Activated naive CD4-positive, alpha-beta T cell treated with anti-CD3 and anti-CD28 coated beads, Interleukin-2, amount 50 U/mL, for 24 hours (primary cell): ENCODE results near the gene CDH15.
"Not testable (repeated sequence)": the region's sequence is repeated elsewhere in the genome, so short reads cannot be mapped to it uniquely, and the experiment has no call there.

Experiments
- H3K27ac Mint-ChIP-seq: one replicate; pipeline ENCODE4 v1.8.0; 2021; ENCODE audit warnings: mild to moderate bottlenecking, mixed read lengths
- H3K27me3 Mint-ChIP-seq: one replicate; pipeline ENCODE4 v1.8.0; 2021; ENCODE audit warnings: mixed read lengths
- H3K36me3 Mint-ChIP-seq: one replicate; pipeline ENCODE4 v1.8.0; 2021; ENCODE audit warnings: mixed read lengths
- H3K4me1 Mint-ChIP-seq: one replicate; pipeline ENCODE4 v1.8.0; 2021; ENCODE audit warnings: mixed read lengths
- H3K4me3 Mint-ChIP-seq: one replicate; pipeline ENCODE4 v1.8.0; 2021; ENCODE audit warnings: mild to moderate bottlenecking, mixed read lengths
- H3K9me3 Mint-ChIP-seq: one replicate; pipeline ENCODE4 v1.8.0; 2021; ENCODE audit warnings: mixed read lengths

Gene CDH15

GRCh38 chr16:89184933-89185794 lies 13.6 kb downstream of the CDH15 start:
- Mint-ChIP-seq H3K4me3 (no peak overlapping the region), H3K27me3 (no peaks in the 10 kb centered on the region), H3K9me3 (no peaks in the 10 kb centered on the region), H3K4me1 (peaks cover 8% of the 10 kb centered on the region), H3K36me3 (no peaks in the 10 kb centered on the region), H3K27ac (no peak overlapping the region)

DNA sequence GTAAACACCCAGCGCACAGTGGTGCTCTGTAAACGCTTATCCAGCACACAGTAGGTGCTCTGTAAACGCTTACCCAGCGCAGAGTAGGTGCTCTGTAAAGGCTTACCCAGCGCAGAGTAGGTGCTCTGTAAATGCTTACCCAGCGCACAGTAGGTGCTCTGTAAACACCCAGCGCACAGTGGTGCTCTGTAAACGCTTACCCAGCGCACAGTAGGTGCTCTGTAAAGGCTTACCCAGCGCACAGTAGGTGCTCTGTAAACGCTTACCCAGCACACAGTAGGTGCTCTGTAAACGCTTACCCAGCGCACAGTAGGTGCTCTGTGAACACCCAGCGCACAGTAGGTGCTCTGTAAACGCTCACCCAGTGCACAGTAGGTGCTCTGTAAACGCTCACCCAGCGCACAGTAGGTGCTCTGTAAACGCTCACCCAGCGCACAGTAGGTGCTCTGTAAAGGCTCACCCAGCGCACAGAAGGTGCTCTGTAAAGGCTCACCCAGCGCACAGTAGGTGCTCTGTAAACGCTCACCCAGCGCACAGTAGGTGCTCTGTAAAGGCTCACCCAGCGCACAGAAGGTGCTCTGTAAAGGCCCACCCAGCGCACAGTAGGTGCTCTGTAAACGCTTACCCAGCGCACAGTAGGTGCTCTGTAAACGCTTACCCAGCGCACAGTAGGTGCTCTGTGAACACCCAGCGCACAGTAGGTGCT lies 14.5 kb downstream of the CDH15 start:
- not testable (repeated sequence) for H3K27me3 Mint-ChIP-seq, H3K4me3 Mint-ChIP-seq, H3K27ac Mint-ChIP-seq, H3K9me3 Mint-ChIP-seq, H3K36me3 Mint-ChIP-seq
- H3K4me1 Mint-ChIP-seq, result peaks cover 10% of the 10 kb centered on the region

GRCh38 chr16:89186593-89187031 lies 15.1 kb downstream of the CDH15 start:
- H3K4me3 Mint-ChIP-seq, H3K9me3 Mint-ChIP-seq, H3K36me3 Mint-ChIP-seq, H3K27me3 Mint-ChIP-seq, H3K27ac Mint-ChIP-seq, H3K4me1 Mint-ChIP-seq: not testable (repeated sequence)

- Mint-ChIP-seq H3K4me3 (no peak overlapping the region), H3K36me3 (no peaks in the 10 kb centered on the region), H3K27me3 (no peaks in the 10 kb centered on the region)
Measured at GRCh38 chr16:89187032-89187769, 15.7 kb downstream of the CDH15 start.

DNA sequence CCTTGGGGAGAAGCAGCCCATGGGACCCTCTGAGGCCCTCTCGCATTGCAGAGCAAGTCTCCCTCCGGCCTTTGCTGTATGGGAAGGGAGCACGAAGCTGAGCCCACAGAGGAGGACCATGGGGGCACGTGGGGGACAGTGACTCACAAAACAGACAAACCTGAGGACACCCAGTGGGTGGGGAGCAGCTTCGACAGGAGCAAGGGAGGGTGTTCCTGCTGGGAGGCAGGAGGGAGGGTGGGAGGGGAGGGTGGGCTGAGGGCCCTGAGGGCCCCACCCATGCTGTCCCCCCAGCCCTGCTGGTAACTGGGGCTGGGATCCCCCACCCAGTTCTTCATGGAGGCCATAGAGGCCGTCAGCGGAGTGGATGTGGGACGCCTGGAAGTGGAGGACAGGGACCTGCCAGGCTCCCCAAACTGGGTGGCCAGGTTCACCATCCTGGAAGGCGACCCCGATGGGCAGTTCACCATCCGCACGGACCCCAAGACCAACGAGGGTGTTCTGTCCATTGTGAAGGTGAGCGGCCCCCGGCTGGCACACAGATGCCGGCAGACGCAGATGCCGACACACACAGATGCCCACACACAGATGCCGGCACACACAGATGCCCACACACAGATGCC lies 16.3 kb downstream of the CDH15 start:
- H3K4me3 Mint-ChIP-seq, result no peak overlapping the region
- no peaks in the 10 kb centered on the region for H3K36me3 Mint-ChIP-seq
- peaks cover 4% of the 10 kb centered on the region for H3K4me1 Mint-ChIP-seq
- no peaks in the 10 kb centered on the region for H3K27me3 Mint-ChIP-seq
- H3K9me3 Mint-ChIP-seq, result no peaks in the 10 kb centered on the region
- peak overlapping the region; percentile 73 for H3K27ac Mint-ChIP-seq

More at GRCh38 chr16:89187032-89187769, 15.7 kb downstream of the CDH15 start:
- peaks cover 8% of the 10 kb centered on the region for H3K4me1 Mint-ChIP-seq
- no peaks in the 10 kb centered on the region for H3K9me3 Mint-ChIP-seq
- peak overlapping the region; percentile 73 for H3K27ac Mint-ChIP-seq

- not testable (repeated sequence) for H3K36me3 Mint-ChIP-seq, H3K27me3 Mint-ChIP-seq, H3K4me3 Mint-ChIP-seq, H3K4me1 Mint-ChIP-seq, H3K27ac Mint-ChIP-seq, H3K9me3 Mint-ChIP-seq
Measured at GRCh38 chr16:89188471-89189357, 17.2 kb downstream of the CDH15 start.

DNA sequence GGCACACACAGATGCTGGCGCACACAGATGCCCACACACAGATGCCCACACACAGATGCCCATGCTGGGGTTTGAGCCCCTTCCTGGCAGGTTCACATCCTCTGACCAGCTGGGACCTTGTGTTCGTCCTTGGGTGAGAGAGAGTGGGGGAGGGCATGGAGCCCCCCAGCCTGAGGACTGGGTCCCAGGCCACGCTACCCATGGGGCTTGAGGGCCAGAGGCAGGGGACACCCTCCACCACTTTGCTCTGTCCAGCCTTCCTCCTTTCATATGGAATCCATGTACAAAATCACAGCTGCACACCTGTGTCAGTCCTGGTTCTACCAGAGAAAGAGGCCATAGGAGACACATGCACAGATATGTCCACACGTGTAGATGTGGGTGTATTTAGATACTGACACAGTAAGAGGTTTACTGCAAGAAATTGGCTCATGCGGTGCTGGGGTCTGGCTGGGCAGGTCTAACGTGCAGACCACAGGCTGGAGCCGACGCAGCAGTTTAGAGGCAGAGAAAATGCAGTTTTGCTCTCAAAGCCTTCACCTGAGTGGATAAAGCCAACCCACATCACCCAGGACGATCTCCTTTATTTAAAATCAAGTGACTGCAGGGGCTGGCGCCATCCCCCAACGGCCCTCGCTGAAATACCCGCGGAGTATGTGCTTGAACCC lies 17.9 kb downstream of the CDH15 start:
- Mint-ChIP-seq H3K4me1 (peaks cover 4% of the 10 kb centered on the region), H3K36me3 (no peaks in the 10 kb centered on the region), H3K4me3 (no peak overlapping the region), H3K27me3 (no peaks in the 10 kb centered on the region), H3K27ac (no peak overlapping the region), H3K9me3 (no peaks in the 10 kb centered on the region)

- no peak overlapping the region for H3K4me3 Mint-ChIP-seq
Measured at GRCh38 chr16:89190150-89190958, 18.8 kb downstream of the CDH15 start.

GRCh38 chr16:89191033-89191900 lies 19.7 kb downstream of the CDH15 start:
- peak overlapping the region; percentile 59 for H3K27ac Mint-ChIP-seq
- no peaks in the 10 kb centered on the region for H3K27me3 Mint-ChIP-seq
- peaks cover 4% of the 10 kb centered on the region for H3K4me1 Mint-ChIP-seq
- H3K9me3 Mint-ChIP-seq, result no peaks in the 10 kb centered on the region
- H3K36me3 Mint-ChIP-seq, result no peaks in the 10 kb centered on the region
- peak overlapping the region; percentile 33 for H3K4me3 Mint-ChIP-seq

More at GRCh38 chr16:89190150-89190958, 18.8 kb downstream of the CDH15 start:
- Mint-ChIP-seq H3K9me3 (no peaks in the 10 kb centered on the region), H3K27me3 (no peaks in the 10 kb centered on the region), H3K36me3 (no peaks in the 10 kb centered on the region), H3K27ac (peak overlapping the region; percentile 59), H3K4me1 (peaks cover 4% of the 10 kb centered on the region)

GRCh38 chr16:89191901-89192185 lies 20.3 kb downstream of the CDH15 start:
- Mint-ChIP-seq H3K36me3 (no peaks in the 10 kb centered on the region), H3K9me3 (no peaks in the 10 kb centered on the region), H3K4me1 (peaks cover 4% of the 10 kb centered on the region), H3K4me3 (no peak overlapping the region), H3K27ac (no peak overlapping the region), H3K27me3 (no peaks in the 10 kb centered on the region)

GRCh38 chr16:89192186-89192955 lies 20.8 kb downstream of the CDH15 start:
- not testable (repeated sequence) for H3K9me3 Mint-ChIP-seq, H3K36me3 Mint-ChIP-seq, H3K27me3 Mint-ChIP-seq, H3K27ac Mint-ChIP-seq, H3K4me3 Mint-ChIP-seq, H3K4me1 Mint-ChIP-seq

- Mint-ChIP-seq H3K36me3 (no peaks in the 10 kb centered on the region), H3K27me3 (no peaks in the 10 kb centered on the region), H3K9me3 (no peaks in the 10 kb centered on the region), H3K4me3 (no peak overlapping the region), H3K4me1 (peaks cover 4% of the 10 kb centered on the region), H3K27ac (no peak overlapping the region)
Measured at GRCh38 chr16:89192956-89193575, 21.5 kb downstream of the CDH15 start.
